ENCODE data around the gene PLXNA4.

The PLXNA4 gene

GRCh38 chr7:132381742-132382472, 194.4 kb downstream of the PLXNA4 start:
- FAIRE-seq: no peak

- FAIRE-seq: no peak
Observed at GRCh38 chr7:132380059-132380458, 196.2 kb downstream of the PLXNA4 start.

- FAIRE-seq: no peak
Observed at GRCh38 chr7:132379292-132379691, 197.0 kb downstream of the PLXNA4 start.

- no peak for FAIRE-seq
Observed at GRCh38 chr7:132377703-132378584, 198.3 kb downstream of the PLXNA4 start.

- no peak for FAIRE-seq
Observed at GRCh38 chr7:132377015-132377414, 199.3 kb downstream of the PLXNA4 start.

DNA sequence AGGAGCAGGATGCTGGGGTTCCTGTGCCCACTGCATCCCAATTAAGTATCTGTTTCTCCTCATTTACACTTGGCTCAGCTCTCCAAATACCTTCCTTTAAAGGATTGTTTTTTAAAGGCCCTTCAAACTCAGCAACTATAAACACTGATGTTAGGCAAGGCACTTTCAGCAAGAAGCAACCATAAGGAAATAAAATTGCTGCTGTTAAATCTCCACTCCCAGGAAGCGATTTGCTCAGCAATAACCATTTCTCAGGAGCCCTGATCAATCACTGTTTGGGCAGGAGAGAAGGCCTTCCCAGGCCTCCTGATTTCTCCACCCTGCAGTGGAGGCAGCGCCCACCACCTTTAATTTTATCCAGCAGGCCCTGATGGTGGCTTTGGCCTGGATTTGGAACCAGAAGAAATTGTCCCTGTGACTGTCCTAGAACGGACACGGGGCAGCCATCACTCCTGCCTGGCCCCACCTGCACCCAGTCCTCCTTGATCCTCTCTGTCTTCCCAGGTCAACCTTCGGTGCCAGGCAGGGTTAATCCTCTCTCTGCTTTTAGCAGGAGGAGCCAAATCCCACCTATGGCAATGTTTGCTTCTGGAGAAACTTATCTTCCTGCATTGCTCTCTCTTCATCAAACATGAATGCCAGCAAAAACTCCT, 199.8 kb downstream of the PLXNA4 start:
- no peak for FAIRE-seq

GRCh38 chr7:132373879-132374278, 202.4 kb downstream of the PLXNA4 start:
- no peak for FAIRE-seq

GRCh38 chr7:132373041-132373440, 203.2 kb downstream of the PLXNA4 start:
- no peak for FAIRE-seq

- no peak for FAIRE-seq
Observed at GRCh38 chr7:132371948-132372347, 204.3 kb downstream of the PLXNA4 start.

DNA sequence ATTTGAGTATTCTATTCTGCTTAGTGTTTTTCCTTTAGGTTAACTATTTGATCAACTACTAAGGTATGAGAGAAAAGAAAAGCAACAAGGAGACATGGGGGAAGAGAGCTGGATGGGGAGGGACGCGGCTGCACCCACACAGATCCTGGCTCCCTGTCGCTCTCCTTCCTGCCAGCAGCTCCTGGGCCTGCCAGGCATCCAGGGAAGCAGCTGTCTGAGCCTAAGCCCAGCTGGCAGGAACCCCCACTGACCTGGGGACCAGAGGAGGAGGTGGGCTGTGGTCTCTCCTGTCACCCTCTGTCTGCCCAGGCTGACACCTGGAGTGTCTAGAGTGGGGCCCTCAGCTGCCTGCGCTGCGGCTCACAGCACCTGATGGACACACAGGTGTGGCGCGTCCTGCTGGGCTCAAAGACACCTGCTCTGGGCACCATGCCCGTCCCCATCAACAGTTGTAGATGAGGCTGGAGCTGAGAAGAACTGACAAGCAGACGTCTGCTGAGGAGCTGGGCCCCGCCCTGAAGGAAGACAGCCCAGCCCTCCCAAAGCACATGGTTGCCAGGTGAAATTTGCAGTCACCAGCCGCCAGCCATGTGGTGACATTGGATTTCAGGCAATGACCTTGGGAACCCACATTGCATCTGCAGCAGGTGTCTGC, 207.9 kb downstream of the PLXNA4 start:
- FAIRE-seq: no peak

GRCh38 chr7:132367795-132368194, 208.5 kb downstream of the PLXNA4 start:
- FAIRE-seq: no peak

GRCh38 chr7:132367004-132367403, 209.3 kb downstream of the PLXNA4 start:
- FAIRE-seq: no peak

DNA sequence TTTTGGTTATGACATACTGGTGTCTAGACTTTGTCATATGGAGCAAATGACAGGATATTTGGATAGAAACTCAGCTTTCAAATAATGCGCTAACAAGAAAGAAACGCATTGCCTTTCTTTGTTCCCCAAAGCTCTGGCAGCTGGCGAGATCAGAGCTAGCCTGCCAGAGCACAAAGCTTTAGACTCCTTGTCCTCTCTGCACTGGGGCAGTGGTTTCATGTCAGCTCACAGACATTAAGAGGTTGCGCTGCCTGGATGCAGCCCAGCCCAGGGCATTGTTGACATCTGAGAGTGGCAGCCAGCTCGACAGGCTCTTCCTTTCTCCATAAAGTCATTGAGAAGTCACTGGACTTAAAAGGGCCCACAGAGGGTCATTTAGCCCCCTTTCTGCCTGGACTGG, 212.0 kb downstream of the PLXNA4 start:
- FAIRE-seq: no peak

DNA sequence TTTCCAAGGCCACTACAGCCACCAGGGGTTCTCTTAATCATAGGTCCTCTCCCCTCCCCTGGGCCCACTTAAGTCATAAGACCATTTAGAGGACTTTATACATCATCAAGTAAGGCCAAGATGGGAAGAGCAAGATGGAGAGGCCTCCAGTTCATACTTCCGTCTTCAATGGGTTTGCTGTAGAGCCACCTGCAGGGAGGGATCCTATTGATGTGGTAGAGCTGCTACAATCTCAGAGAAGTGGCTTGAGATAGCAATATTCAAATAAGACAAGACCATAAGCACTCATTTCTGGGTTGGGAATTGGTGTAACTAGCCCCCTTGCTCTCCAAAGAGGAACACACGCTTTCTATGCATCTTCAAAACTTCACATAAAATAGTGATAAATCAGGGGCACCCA, 214.2 kb downstream of the PLXNA4 start:
- FAIRE-seq: no peak

DNA sequence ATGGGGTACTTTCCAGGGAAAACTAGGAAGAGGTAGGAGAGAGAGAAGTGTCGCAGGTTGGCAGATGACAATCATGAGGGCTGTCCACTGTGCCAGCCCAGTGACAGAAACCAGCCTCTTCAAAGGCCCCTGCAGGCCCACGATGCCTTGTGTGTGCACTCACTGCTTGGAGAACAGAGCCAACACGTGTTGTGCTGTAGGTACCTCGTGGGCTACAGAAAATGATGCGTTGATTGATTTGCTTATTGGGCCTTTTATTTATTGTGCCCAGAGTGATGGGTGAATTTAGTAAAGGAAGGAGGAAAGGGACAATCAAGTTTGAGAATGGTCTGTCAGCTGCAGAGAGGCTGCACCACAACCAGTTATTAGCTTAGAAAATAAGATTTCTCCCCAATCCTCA, 215.1 kb downstream of the PLXNA4 start:
- no peak for FAIRE-seq

GRCh38 chr7:132359743-132360142, 216.5 kb downstream of the PLXNA4 start:
- no peak for FAIRE-seq

- FAIRE-seq: no peak
Observed at GRCh38 chr7:132355048-132355447, 221.2 kb downstream of the PLXNA4 start.

DNA sequence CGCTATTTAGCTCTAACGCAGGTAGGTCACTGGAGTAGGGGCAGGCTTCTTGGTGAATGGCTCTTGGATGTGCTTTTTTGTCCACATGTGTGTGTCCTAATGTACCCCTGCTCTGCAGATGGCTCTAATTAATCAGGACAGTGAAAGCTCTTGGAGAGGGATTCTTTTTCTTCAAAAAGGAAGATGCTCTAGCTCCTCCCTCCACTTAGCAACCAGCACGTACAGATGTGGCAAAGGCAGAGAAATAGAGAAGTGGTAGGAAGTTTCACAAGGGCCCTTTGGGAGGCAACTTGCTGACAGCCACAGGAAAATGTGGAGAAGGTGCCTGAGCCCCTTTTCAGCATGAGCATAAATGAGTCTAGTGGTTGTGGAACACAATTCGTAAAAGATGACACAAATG, 221.7 kb downstream of the PLXNA4 start:
- FAIRE-seq: no peak

DNA sequence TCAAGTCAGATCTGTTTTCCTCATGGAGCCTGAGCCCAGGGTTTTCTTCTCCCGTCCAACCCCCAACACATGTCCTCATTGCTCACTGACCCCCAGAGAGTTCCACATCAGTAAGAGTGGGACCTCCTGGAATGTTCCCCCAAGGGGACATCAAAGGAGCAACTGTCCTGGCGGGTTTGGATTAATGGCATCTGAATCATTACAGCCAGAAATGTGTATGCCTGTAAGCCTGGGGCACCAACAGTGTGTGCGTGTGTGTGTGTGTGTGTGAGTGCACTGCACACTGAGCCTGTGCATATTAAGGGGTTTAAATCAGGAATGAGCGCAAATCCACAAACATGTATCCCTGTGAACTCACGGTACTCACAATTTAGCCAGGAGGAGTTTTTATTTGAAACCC, 222.3 kb downstream of the PLXNA4 start:
- FAIRE-seq: no peak

DNA sequence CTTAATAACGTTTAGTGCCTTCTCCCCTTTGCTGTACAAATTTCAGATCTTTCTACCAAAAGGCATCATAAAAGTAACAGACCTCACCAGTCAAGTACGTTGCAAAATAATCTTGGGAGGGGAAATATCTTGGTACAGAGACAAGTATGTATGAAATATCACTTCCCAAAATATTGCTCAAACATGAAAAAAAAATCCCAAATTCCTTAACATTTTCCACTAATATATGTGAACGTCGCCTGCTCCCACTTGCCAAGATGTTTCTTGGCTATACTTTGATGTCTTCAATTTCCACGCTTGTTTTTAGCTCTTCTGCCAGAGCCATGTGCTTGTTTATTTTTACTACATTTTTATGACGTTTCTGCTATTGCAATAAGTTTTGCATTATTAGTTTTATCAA, 223.5 kb downstream of the PLXNA4 start:
- no peak for FAIRE-seq

DNA sequence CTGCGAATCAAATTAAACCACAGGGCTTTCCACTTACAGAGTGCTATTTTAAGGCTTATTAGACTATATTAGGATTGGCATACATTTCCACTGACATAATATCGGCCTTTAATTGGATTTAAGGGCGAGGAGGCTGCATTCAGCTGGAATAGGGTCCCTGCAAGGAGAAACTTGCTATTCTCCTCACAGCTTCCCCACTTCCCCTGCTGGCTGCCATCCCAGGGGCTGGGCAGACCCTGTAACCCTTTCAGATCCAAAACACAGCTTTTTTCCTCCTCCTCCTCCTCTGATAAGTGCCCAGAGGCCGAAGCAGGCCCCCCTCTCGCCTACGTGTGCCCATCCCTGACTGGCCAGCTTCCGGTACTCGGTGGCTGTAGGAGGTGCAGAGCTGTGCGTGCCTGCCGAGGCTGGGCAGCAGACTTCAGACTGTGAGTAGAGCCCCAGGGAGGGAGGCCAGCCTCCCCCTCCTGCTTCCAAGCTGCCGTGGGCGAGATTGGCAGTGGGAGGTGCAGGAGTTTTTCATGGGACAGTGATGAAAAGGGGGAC, 224.2 kb downstream of the PLXNA4 start:
- FAIRE-seq: no peak

- no peak for FAIRE-seq
Observed at GRCh38 chr7:132350741-132351140, 225.5 kb downstream of the PLXNA4 start.

- FAIRE-seq: no peak
Observed at GRCh38 chr7:132349075-132349474, 227.2 kb downstream of the PLXNA4 start.
